ENCODE results near the gene ALDH3B2. TPM values are rescaled to one million over a fixed set of nuclear protein-coding genes. Genes with fewer than 3 reads are reported as not detected.
"Not testable (repeated sequence)": the region's sequence is repeated elsewhere in the genome, so short reads cannot be mapped to it uniquely, and the experiment has no call there.

The ALDH3B2 gene
- total RNA-seq, 1 donor from 2014 or later = 0.65 TPM

DNA sequence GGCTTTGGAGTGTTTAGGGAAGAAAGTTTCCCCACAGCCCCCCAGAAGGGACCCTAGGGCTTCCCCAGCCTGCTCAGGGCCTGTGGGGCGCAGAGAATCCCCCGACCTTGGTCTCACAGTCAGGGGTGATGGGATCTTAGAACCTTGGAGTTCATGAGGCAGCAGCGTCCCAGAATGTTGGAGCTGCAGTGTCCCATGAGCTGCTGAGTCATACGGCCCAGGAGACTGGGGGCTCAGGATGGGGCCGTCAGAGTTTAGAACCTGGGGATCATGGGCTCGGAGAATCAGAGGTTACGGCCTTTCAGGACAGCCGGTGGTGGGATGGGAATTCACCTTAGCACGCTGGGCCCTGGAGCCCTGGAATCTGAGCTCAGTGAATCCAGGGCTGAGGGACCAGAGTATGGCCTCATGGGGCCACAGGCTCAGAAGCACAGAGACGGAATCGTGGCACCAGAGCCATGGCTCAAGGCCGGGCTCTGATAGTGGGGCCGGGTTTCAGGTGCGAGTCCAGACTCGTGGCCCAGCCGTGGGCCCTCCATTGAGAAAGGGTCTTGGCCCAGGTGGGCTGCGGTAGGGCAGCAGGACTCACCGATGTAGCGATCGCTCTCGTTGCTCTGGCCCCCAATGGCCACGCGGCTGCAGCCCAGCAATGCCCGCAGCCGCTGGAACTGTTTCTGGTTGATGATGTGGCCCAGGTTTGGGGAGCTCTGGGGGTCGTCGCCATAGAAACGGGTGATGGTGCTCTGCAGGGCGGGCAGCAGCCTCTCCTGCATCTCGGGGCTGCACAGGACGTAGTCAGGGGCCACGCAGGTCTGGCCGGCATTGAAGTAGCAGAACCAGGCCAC, 9.5 kb downstream of the ALDH3B2 start:
- no peak for ATAC-seq
- TF ChIP-seq, protein P1, sequence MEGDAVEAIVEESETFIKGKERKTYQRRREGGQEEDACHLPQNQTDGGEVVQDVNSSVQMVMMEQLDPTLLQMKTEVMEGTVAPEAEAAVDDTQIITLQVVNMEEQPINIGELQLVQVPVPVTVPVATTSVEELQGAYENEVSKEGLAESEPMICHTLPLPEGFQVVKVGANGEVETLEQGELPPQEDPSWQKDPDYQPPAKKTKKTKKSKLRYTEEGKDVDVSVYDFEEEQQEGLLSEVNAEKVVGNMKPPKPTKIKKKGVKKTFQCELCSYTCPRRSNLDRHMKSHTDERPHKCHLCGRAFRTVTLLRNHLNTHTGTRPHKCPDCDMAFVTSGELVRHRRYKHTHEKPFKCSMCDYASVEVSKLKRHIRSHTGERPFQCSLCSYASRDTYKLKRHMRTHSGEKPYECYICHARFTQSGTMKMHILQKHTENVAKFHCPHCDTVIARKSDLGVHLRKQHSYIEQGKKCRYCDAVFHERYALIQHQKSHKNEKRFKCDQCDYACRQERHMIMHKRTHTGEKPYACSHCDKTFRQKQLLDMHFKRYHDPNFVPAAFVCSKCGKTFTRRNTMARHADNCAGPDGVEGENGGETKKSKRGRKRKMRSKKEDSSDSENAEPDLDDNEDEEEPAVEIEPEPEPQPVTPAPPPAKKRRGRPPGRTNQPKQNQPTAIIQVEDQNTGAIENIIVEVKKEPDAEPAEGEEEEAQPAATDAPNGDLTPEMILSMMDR (IDR thresholded peaks at IDR 0.05) = no peak
- H3K27me3 ChIP-seq (ENCODE audit: low read depth) = no peaks in the 10 kb centered on the region
- no peak overlapping the region for H3K4me3 ChIP-seq
- no peak for DNase-seq
- no peaks in the 10 kb centered on the region for H3K36me3 ChIP-seq
- H3K27ac ChIP-seq = no peak overlapping the region
- no peaks in the 10 kb centered on the region for H3K9me3 ChIP-seq
- H3K4me1 ChIP-seq = no peaks in the 10 kb centered on the region
- intact Hi-C loops (cut with DNase I) = no loop called here

DNA sequence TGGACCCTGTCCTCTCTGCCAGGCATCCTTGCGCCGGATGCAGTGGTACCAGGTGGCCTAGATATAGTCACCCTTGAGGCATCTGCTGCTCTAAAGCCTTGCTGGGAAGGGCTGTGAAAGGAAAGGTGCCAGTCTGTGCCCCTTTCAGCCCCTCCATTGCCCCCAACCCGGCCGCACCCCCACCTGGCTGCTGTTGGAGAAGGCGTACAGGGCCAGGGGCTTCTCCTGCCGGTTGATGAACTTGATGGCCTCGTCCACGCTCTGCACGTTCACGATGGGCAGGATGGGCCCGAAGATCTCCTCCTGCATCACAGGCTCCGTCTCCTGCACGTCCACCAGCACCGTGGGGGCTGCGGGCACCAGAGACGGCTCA, 10.2 kb downstream of the ALDH3B2 start:
- intact Hi-C loops (cut with DNase I) = no loop called here

DNA sequence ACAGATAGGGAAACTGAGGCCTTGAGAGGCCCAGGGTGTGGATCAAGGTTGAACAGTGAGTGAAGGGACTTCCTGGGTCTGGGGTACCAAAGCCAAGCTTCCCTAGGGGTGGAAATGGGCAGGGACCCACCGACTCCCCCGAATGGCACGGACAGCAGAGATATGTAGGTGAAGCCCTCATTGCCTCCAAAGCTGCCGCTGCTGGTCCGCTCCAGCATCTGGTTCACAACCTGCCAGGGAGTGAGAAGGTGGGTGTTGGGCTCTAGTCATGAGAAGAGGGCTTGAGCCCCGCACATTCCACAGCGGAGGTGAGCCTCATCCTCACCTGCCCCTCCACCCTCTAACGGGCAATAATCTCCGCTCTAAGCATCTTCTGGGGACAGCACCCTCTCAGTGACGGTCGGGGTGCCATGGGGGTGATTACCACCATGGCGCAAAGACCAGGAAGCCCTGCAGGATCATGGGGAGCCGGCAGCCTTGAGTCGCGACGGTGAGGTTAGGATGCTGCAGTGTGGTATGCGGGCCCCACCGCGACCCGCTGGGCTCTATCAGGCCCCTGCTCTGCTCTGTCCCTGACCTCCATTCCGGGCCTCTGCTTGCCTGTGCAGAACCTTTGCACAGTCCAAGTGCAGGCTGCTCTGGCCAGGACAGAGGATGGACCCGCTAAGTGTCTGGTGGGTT, 10.8 kb downstream of the ALDH3B2 start:
- intact Hi-C loops (cut with DNase I) = no loop called here
- H3K4me1 ChIP-seq = no peaks in the 10 kb centered on the region
- H3K27ac ChIP-seq = no peak overlapping the region
- DNase-seq (no peak), ATAC-seq (no peak)
- H3K27me3 ChIP-seq (ENCODE audit: low read depth) = no peaks in the 10 kb centered on the region
- H3K4me3 ChIP-seq = no peak overlapping the region
- no peaks in the 10 kb centered on the region for H3K36me3 ChIP-seq
- no peaks in the 10 kb centered on the region for H3K9me3 ChIP-seq
- TF ChIP-seq, protein P1 (IDR thresholded peaks at IDR 0.05) = no peak

More for the DNA sequence above, 10.2 kb downstream of the ALDH3B2 start:
- no peaks in the 10 kb centered on the region for H3K9me3 ChIP-seq
- no peaks in the 10 kb centered on the region for H3K4me1 ChIP-seq
- no peak overlapping the region for H3K4me3 ChIP-seq
- TF ChIP-seq, protein P1 (IDR thresholded peaks at IDR 0.05) = no peak
- H3K27ac ChIP-seq = no peak overlapping the region
- no peaks in the 10 kb centered on the region for H3K27me3 ChIP-seq (ENCODE audit: low read depth)
- ATAC-seq (no peak), DNase-seq (no peak)
- H3K36me3 ChIP-seq = no peaks in the 10 kb centered on the region

DNA sequence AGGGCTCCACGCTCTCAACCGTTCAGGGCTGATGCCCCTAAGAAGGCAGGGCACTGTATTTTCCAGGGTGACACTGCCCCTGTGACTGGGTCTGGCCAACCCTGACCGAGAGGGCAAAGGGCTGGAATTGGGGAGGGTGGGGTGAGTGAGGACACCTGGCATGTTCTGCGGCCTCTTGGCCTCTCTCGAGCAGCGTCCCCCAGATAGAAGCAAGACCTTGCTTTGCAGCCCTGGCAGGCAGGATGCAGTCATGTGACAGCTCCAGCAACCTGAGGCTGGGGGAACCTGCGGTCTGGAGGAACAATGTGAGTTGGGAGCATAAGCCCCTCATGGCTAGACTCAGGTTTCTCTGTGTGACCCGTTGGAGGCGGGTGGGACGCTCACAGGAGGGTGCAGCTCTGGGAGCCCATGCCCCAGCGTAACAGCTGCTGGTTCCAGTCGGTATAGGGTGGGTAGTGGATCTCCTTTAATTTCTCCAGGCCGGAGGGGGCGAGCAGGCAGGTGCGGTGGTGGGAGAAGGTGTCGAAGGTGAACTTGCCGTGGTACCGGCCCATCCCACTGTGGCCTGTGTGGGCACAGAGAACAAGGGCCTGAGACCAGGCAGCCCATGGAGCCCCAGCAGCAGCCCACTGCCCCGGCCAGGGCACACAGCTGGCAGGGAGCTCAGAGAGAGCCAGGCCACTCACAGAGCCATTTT, 11.4 kb downstream of the ALDH3B2 start:
- no peak for DNase-seq
- ATAC-seq = no peak
- no peaks in the 10 kb centered on the region for H3K27me3 ChIP-seq (ENCODE audit: low read depth)
- H3K36me3 ChIP-seq = no peaks in the 10 kb centered on the region
- H3K4me1 ChIP-seq = no peaks in the 10 kb centered on the region
- H3K27ac ChIP-seq = no peak overlapping the region
- intact Hi-C loops (cut with DNase I) = no loop called here
- TF ChIP-seq, protein P1 (IDR thresholded peaks at IDR 0.05) = no peak
- no peak overlapping the region for H3K4me3 ChIP-seq
- no peaks in the 10 kb centered on the region for H3K9me3 ChIP-seq

DNA sequence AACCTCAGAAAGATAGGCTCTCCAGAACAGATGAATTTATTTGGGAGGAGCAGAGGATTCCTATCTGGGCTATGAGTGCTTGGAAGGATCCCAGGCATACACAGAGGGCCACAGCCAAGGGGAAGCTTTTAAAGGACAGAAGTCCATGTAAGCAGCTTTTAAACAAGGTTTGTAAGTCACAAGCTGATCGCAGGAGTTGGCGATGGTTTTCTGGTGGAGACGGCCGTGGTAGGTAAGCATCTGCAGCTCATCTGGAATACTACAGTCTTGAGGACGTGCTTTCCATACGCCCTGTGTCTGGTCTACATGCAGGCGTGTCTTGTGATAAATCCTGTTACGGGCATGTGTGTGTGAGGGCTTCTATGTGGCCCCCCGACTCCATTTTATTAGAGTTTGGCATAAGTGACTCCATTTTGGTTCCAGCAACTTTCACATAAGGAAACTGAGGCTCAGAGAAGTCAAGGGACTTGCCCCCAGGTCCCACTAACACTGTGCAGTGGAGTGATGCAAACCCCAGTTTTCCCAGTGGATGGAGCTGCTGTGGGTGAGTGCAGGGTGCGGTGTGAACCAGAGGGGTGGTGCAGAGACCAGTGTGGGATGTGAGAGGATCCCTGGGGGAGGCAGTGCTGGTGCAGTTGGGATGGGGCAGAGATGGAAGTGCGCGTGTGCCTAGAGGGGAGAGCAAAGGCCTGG, 12.1 kb downstream of the ALDH3B2 start:
- H3K27ac ChIP-seq = no peak overlapping the region
- intact Hi-C loops (cut with DNase I) = no loop called here
- DNase-seq (no peak), ATAC-seq (no peak)
- TF ChIP-seq, protein P1 (IDR thresholded peaks at IDR 0.05) = no peak
- H3K9me3 ChIP-seq = no peaks in the 10 kb centered on the region
- H3K36me3 ChIP-seq = no peaks in the 10 kb centered on the region
- no peaks in the 10 kb centered on the region for H3K4me1 ChIP-seq
- no peak overlapping the region for H3K4me3 ChIP-seq
- H3K27me3 ChIP-seq (ENCODE audit: low read depth) = no peaks in the 10 kb centered on the region

DNA sequence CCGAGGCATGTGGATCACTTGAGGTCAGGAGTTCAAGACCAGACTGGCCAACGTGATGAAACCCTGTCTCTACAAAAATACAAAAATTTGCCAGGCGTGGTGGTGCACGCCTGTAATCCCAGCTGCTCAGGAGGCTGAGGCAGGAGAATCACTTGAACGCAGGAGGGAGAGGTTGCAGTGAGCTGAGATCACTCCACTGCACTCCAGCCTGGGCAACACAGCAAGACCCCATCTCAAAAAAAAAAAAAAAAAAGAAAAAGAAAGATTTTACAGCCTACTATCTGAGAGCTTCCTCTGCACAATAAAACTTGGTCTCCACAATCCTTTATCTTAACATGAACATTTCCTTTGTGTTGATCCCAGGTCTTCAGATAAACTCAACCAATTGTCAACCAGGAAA, 13.7 kb downstream of the ALDH3B2 start:
- not testable (repeated sequence) for ATAC-seq

More for the DNA sequence above, 13.7 kb downstream of the ALDH3B2 start:
- H3K4me1 ChIP-seq; DNase-seq; H3K9me3 ChIP-seq; H3K27ac ChIP-seq; H3K4me3 ChIP-seq; H3K36me3 ChIP-seq; intact Hi-C loops (cut with DNase I); H3K27me3 ChIP-seq (ENCODE audit: low read depth): not testable (repeated sequence)

All from lower lobe of right lung (tissue), 2 donors.